Fibroblast of skin of right biceps (primary cell): Measurements from ENCODE around the gene SHTN1.

Experiments used
- DNase-seq: peaks from one replicate; pipeline ENCODE4 v3.0.0-alpha.2; 2013

The SHTN1 gene, protein sequence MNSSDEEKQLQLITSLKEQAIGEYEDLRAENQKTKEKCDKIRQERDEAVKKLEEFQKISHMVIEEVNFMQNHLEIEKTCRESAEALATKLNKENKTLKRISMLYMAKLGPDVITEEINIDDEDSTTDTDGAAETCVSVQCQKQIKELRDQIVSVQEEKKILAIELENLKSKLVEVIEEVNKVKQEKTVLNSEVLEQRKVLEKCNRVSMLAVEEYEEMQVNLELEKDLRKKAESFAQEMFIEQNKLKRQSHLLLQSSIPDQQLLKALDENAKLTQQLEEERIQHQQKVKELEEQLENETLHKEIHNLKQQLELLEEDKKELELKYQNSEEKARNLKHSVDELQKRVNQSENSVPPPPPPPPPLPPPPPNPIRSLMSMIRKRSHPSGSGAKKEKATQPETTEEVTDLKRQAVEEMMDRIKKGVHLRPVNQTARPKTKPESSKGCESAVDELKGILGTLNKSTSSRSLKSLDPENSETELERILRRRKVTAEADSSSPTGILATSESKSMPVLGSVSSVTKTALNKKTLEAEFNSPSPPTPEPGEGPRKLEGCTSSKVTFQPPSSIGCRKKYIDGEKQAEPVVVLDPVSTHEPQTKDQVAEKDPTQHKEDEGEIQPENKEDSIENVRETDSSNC

DNA sequence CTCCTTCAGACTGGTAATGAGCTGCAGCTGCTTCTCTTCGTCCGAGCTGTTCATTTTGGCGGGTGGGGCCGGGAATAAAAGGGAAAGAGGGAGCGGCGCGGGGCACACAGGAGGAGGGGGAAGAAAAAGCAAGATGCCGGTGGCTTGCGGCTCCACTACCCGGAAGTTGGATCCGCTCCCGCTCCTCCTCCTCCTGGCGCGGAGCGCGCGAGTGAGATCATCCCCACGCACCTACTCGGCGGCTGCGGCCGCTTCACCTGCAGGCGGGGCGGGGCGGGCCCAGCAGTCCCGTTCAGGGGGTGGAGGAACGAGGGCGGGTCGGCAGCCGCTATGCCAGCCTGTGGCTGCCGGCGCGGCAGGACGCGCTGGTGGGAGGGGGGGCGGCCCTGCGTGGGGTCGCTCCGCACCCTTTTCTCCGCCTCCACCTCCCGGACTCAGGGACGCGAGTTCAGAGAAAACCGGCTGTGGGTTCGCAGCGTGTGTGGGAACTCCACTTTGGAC lies at the start of gene SHTN1:
TSS of gene SHTN1 (minus strand) at position 162 of the 501 bp plus-strand sequence. CDS start at position 54, 108 bp downstream.
- DNase-seq, result peak; percentile 56

DNA sequence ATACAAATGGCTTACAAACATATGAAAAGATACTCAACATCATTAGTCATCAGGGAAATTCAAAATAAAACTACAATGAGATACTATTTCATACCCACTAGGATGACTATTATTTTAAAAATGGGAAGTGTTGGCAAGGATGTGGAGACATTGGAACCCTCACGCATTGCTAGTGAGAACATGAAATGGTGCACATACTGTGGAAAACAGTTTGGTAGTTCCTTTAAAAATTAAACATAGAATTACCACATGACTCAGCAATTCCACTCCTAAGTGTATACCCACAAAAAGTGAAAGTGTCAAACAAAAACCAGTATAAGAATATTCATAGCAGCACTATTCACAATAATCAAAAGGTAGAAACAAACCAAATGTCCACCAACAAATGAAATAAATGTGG lies 48.5 kb upstream of the SHTN1 start:
- no peak for DNase-seq

DNA sequence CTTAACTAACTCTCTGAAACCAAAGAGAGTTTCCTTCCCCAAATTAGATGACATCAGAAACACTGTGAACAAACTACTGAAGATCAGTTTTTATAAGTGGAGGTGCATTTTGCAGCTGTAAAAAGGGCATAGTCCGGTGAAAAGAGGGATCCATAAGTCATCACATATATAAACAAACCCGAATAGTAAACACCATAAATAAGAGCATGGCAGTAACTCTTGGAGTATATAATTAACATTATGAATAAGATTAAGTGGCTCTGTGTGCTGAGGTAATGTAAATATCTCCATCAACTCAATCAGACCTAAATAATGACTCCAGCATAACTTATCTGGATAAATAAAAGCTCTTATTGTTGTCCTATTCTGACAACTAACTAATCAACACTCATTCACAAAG lies 43.0 kb upstream of the SHTN1 start:
- DNase-seq, result no peak

DNA sequence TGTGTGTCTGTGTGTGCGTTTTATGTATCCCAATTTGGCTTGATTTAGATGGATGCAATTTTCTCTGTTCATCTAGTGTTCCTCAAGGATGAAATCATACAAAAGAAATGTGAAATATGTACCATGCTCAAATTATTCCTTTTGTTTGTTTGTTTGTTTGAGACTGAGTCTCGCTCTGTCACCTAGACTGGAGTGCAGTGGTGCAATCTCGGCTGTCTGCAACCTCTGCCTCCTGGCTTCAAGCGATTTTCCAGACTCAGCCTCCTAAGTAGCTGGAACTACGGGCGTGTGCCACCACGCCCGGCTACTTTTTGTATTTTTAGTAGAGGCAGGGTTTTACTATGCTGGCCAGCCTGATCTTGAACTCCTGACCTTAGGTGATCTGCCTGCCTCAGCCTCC lies 11.3 kb upstream of the SHTN1 start:
- no peak for DNase-seq

DNA sequence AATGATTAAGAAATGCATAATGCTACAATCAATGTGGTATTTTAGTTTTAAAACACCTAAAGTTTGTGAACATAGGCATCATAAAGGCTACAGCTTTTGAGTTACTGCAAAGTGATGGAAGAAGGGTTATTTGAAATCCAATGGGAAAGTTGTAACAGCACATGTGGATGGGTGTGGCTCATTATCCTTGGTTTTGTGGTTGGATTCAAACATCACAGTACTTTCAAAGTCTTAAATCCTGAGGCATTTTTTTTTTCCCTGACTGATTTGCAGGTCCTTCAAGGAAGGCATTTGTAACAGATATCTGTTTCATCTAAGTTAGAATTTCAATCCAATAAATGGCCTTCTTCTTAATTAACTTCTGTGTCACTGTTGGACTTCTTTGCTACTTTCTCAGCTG lies 9.8 kb upstream of the SHTN1 start:
- DNase-seq, result no peak

DNA sequence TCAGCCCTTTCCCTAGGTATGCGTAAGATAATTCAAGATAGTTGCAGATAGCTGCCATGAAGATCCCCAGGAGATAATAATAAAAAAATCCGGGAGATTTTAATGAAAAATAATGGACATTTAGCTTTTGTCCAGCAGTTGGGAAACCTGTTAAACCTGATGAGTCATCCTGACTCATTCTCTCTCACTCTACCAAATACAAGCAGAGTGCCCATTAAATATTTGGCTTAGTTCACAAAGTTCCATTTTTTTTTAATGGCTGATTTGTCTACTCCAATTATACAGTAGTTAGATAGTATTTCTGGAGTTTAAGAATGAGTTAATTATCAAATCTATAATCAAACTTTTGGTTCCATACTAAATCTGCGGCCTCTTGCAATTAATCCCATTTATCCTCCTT lies 2.1 kb upstream of the SHTN1 start:
- DNase-seq, result peak; percentile 60

DNA sequence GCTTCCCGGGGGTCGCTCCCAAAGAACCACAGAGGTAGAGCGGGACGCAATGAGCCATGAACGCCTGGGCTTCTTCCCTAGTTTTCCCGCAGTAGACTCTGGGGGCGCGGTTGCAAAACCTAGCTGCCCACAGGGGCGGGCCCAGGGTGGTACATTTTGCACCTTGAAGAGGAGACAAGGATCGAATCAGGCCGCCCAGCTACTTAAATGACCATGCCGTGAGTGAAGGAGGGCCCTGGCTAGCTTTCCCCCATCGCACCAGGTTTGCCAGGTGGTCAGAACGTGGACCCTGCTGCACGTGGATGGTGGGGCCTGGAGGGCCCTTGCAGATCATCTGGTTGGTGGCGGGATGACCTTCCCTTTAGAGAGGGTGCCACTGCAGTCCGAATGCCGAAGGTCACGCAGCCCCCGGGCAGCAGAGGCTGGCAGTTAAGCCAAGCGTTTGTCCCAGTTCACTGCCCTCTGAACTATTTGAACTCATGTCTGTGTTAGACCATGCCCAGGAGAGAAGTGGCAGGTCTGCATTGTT lies 604 bp upstream of the SHTN1 start:
- DNase-seq, result peak; percentile 8

DNA sequence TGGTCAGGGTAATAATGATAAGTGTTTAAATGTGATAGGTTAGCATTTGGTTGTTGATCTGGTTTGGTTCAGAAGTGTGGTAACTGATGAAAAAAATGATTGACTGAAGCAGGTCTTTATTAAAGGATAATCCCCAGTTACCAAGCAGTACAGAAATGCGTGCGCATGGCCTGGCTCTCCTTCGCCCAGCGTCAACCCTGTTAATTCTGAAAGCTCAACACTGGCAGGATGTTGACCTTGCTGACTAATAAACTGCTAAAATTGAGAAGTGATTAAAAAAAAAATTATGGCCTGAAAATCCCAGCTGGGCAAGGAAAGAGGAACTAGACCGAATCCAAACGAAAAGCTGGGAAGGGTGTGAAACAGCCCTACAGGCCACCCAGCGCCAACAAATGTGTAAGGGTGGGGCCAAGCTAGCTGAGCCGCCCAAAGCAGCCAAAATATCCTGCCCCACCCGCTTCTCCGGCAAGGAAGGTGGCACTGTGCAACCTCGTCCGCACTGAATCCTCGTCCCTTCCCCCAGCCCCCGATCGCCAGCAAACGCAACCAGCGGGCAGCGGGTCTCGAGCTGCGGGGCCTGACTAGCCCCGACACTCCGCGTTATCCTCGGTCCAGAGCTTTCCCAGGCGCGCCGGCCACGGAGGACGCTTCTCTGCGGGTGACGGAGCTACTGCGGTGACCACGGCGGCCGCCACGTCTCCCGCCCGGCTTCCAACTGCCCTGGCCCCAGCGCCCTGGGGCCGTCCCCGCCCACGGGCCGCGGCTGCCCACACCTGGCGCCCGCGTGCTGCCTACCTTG lies 561 bp downstream of the SHTN1 start:
- DNase-seq, result peak; percentile 22

DNA sequence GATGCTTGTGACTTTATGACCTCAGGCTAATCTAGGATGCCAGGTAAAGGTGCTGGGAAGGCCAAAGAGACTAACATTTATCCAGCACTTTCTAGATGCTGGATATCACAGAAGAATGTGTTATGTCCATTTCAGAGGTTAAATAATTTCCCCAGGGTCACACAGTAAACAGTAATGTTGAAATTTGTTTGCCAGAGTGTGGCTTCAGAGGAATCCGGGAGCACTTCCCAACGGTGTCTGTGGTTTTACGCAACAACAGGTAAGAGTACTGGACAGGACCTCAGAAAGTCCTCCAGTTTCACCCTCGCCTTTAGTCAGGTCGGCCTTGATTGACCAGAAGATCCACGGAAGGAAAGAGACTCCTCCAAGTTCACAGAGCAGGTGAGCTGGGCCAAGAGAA lies 1.7 kb downstream of the SHTN1 start:
- DNase-seq, result no peak

DNA sequence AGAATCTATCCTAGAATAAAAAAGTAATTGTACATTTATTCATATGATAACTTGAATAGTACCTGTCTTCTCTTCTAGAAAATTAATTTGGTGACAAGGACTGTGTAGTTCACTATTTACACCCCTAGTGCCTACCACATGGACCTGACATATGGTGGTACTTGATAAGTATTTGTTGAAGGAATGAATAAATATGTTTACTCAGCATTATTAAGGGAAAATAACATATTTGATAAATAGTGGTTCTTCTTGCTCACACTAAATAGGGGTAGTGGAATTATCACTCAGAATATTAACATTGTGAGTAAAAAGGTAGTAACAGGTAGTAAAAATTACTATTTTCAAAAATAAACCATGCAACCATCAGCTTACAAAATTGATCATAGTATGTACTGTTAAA lies 2.8 kb downstream of the SHTN1 start:
- DNase-seq, result no peak

DNA sequence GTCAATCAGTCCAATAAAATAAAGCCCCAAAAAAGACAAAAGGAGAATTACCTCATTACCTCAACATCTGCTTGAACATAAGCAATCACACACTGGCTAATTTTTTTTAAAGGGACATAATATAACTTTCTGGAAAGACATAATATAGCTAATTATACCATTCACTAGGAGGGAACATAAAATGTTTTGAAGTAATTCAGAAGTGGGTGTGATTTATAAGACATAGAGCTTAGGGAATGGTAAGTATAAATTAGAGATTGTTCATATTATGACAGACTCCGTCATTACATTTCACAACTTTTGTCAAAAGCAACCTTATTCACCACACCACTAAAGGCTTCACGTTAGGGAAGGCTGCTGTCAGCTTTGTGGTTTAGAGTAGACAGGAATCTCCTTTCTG lies 3.8 kb downstream of the SHTN1 start:
- DNase-seq, result no peak

DNA sequence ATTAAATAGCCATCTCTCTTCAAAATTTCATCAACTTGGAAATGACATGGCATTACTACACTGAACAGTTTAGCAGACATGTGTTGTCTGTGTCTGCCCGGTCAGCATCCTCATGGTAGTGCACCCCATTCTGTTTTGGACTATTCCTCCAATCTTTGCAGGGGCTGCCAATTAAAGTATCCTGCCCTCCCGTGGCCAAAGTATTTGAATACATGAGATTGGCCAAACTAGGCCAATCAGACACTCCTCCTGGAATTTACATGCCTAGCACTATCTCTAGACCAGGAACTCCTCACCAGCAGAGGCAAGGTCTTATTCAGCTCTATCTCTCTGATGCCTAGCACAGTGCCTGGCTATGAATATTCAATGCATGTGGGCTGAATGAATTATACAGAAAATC lies 4.4 kb downstream of the SHTN1 start:
- no peak for DNase-seq

DNA sequence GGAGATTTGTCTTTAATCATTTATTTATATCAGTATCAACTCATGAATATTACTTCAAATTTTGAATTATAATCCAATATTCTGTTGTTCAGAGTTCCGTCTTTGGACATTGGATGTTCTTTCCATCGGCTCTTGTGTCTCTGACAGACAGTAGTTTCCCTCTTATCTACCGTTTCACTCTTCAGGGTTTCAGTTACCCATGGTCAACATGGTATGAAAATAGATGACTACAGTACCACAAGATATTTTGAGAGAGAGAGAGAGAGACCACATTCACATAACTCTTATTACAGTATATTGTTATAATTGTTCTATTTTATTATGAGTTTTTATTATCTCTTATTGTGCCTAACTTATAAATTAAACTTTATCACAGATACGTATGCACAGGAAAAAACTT lies 6.8 kb downstream of the SHTN1 start:
- DNase-seq, result no peak

DNA sequence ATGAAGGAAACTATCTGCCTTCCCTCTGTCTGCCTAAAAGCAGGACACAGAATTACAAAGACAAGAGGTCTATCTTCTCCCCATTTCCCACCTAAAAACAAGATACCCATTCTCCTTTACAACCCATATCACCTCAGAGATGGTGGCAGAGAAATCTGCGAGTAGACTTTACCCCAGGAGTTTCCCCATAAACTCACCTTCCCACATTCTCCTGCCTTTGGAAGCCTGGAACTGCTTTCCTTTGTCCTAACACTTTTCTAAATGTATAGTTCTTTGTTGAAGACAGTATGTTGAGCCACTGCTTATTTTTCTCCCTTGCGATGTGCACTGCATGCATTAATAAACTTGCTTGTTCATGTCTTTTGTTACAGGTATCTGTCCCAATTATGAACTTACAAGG lies 8.0 kb downstream of the SHTN1 start:
- no peak for DNase-seq

DNA sequence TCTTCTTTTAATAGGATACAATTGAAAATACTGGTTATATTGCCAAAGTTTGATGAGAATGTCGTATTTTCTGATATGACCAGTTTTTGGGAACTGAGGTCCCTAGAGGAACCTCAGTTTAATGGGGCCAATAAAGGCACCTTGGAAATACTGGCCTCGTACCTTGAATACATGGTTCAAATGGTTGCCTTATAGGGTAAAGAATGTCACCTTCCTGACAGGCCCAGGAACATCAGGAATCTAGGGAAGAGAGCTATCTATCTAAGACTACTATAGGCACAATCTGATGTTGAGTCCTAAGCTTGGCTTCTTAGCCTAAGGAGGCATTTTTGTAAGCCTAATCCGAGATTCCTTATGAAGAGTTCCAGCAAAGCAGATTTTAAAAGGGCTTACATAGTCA lies 9.3 kb downstream of the SHTN1 start:
- DNase-seq, result no peak

DNA sequence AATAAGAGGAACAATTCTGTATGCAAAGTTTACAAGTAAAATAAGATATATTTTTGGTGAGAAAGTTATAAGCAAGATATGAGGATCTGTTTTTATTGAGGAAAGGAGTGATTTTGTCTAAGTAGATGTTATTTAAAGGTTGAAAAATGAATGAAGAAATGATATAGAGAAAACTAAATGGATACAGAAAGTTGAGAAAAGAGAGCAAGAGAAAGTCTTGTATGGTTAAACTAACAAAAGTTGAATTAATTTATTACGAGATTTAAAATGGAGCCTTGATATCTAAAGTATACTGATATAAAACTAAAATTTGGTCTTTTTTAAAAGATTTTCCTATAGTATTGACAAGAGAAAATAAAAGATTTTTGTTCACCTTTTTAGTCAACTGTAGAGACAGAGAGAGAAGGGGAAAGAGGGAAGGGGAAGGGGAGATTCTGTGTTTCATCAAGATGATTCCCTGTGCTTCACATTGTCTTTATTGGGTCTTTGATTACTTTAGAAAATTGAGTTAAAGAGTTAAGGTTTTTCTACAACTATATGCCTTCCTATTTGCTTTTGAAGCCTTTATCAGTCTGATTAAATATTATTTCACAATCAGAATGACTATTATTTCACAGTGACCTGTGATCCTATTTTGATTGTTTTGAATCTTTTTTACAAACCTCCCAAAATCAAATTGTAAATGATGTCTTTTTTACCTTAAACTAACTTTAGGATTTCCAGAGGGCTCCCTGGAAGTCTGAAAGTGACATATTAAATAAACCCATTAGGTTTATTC lies 10.7 kb downstream of the SHTN1 start:
- no peak for DNase-seq

DNA sequence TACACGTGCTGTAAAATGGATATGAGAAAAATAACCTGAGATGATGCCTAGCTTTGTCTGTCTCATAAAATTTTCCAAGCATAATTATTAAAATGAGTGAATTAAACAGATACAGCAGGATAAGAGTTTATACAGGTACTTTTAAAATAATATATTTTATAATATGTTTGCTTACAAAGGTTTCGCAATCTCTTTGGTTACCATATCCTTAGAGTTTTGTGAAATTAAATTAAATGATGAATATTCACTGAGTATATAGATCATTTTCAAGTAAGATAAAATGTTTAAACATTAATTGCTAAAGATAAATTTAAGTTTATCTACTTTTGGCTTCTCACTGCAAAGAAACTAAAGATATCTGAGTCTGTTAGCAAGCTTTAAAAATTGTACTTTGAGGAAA lies 11.4 kb downstream of the SHTN1 start:
- no peak for DNase-seq

DNA sequence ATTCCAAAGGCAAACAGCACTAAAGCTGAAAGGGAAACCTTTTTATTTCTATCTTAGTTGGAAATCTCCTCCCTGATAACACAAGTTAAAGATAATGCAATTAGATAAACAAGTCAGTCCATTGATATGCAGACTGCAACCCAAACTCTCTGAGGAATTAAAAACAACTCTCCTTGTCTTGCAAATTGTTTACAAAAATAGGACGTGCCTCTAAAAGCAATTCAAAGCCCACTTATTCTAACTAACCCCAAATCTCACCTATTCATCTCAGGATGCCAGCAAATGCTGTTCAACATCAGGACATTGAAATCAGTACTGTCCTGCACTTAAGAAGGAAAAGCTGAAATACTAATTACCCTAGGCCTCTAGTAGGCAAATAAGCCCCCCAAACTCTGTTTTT lies 12.8 kb downstream of the SHTN1 start:
- no peak for DNase-seq

DNA sequence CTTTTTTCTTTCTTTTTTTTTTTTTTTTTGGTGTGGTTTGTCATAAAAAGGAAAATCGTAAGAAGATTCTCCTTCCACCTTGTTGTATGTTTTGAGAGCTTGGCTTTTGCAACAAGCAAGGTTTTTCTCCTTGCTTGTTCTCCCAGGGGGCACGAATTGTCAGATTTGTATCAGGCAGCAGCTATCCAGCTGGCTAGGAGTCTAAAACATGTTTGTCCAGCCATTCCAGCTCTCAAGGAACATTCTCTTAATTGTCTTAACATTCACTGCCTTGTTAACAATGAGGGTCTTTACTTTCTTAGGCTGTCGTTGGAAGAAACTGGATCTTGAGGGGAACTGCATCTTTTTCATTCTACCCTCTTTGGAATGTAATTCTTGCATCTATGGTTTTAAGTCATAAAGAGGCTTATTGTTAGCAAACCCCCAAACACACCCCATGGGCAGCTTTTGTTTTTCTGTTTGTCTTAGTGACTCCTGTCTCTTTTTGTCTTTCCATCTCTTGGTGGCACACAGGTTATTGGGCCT lies 14.6 kb downstream of the SHTN1 start:
- DNase-seq, result no peak

DNA sequence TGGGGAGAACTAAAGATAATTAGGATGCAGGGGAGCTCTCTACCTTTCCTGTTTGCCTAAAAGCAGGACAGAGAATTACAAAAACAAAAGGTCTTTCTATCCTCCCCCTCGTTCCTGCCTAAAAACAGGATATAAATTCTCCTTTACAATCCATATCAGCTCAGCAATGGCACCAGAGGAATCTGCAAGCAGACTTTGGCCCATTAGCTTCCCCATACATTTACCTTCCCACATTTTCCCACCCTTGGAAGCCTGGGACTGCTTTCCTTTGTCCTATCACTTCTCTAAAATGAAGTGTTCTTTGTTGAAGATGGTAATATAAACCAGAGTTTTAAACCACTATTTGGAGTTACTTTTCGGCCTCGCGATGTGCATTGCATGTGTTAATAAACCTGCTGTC lies 15.5 kb downstream of the SHTN1 start:
- DNase-seq, result no peak

DNA sequence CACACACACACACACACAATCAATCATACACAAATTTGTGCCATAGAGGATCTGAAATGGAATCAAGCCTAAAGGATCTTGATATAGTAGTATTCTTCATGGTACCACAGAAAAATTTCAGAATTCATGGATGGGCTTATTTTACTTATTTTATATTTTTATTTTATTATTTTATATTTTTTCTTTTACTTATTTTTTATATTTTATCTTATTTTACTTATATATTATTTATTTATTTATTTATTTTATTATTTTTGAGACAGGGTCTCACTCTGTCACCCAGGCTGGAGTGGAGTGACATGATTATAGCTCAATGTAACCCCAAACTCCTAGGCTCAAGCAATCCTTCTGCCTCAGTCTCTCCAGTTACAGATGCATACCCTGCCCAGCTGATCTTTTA lies 16.7 kb downstream of the SHTN1 start:
- DNase-seq, result no peak

DNA sequence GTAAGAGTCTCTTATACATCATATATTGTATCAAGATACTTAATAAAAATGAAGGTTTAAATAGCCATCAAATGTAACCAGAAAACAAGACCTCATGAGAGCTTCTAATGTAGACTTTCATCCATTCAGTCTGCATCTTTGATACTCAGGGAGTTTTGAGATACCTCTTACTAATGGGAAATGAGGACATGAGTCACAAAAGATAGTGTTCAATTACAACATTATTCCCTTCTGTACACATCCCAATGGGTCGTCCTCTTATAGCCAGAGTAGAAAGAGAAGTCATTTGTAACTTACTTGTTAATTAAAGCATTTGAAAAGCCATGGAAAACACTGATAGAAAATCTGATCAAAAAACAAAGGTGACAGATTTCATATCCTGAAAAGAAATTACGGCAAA lies 19.4 kb downstream of the SHTN1 start:
- DNase-seq, result no peak
